ENCODE data around the gene OSBPL5. TPM values are rescaled to one million over a fixed set of nuclear protein-coding genes. Genes with fewer than 3 reads are reported as not detected.
A peak's percentile ranks its signal among the peaks of the same experiment; 100 is the strongest.

The OSBPL5 gene
- total and polyA plus RNA-seq, 2 donors from 2014 or later, result 8.5 to 63.0 TPM

DNA sequence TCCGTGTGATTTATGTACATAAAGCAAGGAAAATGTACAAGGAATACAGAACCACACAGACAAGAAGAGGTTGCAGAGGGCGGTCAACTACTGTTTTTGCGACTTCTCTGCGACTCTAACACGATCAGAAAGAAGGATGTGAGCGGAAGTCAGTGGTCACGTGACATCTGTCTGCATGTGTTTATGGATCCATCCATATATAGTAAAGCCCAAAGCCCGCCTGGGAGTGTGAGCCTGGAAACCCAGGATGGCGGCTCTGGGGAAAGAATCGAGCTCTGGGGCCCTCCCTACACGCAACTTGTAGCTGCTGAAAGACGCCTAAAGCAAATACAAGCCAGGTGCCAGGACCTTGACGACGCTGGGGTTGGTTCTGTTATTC is 8.8 kb downstream of the OSBPL5 start:
- TF ChIP-seq, protein P1, sequence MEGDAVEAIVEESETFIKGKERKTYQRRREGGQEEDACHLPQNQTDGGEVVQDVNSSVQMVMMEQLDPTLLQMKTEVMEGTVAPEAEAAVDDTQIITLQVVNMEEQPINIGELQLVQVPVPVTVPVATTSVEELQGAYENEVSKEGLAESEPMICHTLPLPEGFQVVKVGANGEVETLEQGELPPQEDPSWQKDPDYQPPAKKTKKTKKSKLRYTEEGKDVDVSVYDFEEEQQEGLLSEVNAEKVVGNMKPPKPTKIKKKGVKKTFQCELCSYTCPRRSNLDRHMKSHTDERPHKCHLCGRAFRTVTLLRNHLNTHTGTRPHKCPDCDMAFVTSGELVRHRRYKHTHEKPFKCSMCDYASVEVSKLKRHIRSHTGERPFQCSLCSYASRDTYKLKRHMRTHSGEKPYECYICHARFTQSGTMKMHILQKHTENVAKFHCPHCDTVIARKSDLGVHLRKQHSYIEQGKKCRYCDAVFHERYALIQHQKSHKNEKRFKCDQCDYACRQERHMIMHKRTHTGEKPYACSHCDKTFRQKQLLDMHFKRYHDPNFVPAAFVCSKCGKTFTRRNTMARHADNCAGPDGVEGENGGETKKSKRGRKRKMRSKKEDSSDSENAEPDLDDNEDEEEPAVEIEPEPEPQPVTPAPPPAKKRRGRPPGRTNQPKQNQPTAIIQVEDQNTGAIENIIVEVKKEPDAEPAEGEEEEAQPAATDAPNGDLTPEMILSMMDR (IDR thresholded peaks at IDR 0.05; ENCODE audit: borderline replicate concordance, extremely low read depth, insufficient read depth), result no peak
- Histone ChIP-seq H3K9ac (ENCODE audit: low read length in 3 of 3) (no peak overlapping the region), H3K27me3 (ENCODE audit: control insufficient read depth, insufficient read depth, low read length) (no peaks in the 10 kb centered on the region), H3K9me3 (ENCODE audit: control insufficient read depth in 2 of 3, insufficient read depth in 1 of 3, low read length in 3 of 3) (no peaks in the 10 kb centered on the region), H3K27ac (ENCODE audit: low read depth in 2 of 2, low read length in 2 of 2) (peak overlapping the region; percentile 32 to 52), H3K36me3 (ENCODE audit: control insufficient read depth in 2 of 3, insufficient read depth in 3 of 3, low read length in 3 of 3) (no peaks in the 10 kb centered on the region), H3K4me1 (ENCODE audit: control insufficient read depth in 2 of 3, insufficient read depth in 2 of 3, low read depth in 1 of 3, low read length in 3 of 3) (peaks cover 0 to 40% (median 38%) of the 10 kb centered on the region in 3 donors), H3K4me3 (ENCODE audit: low read length in 3 of 3) (peak overlapping the region in 2 of 3 donors; percentile 16 to 21)
- DNase-seq (peak in 3 of 5 donors; percentile 52 to 72 (median 64)), FAIRE-seq (no peak)
- intact Hi-C loops (cut with DNase I), result no loop called here

DNA sequence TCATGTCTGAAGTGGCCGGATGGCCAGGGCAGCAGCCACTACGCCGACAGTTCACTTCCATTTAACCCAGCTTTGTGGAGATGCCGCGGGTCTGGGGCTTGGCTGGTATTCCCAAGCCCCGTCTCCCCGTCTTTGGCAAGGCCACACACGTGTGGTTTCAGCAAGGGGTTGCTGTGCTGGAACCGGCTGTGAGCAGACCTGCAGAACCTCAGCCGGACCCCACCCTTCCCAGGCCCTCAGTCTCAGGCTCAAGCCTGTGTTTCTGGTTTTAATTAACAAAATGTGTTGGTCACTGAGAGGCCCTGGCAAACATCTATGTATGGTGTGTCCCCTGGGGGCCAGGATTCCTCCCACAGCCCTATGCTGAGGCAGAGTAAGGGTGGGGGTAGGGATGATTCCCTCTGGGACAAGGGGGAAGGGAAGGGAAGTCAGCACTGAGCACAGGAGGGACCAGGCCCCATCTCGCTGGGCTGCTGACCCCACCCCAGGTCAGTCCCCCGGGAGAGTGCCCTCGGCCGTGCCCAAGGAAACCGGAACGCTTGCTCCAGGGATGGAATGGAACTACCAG is 9.3 kb downstream of the OSBPL5 start:
- no peak for FAIRE-seq
- Histone ChIP-seq H3K9ac (ENCODE audit: low read length in 3 of 3) (no peak overlapping the region), H3K36me3 (ENCODE audit: control insufficient read depth in 2 of 3, insufficient read depth in 3 of 3, low read length in 3 of 3) (no peaks in the 10 kb centered on the region), H3K27ac (ENCODE audit: low read depth in 2 of 2, low read length in 2 of 2) (peak overlapping the region; percentile 32 to 52), H3K4me3 (ENCODE audit: low read length in 3 of 3) (peak overlapping the region in 2 of 3 donors; percentile 16 to 21), H3K9me3 (ENCODE audit: control insufficient read depth in 2 of 3, insufficient read depth in 1 of 3, low read length in 3 of 3) (no peaks in the 10 kb centered on the region), H3K27me3 (ENCODE audit: control insufficient read depth, insufficient read depth, low read length) (no peaks in the 10 kb centered on the region), H3K4me1 (ENCODE audit: control insufficient read depth in 2 of 3, insufficient read depth in 2 of 3, low read depth in 1 of 3, low read length in 3 of 3) (peaks cover 0 to 36% (median 35%) of the 10 kb centered on the region in 3 donors)
- TF ChIP-seq, protein P1 (IDR thresholded peaks at IDR 0.05; ENCODE audit: borderline replicate concordance, extremely low read depth, insufficient read depth), result no peak
- DNase-seq, result peak in 2 of 5 donors; percentile 61 to 67
- intact Hi-C loops (cut with DNase I), result no loop called here

GRCh38 chr11:3155216-3155615 is 9.9 kb downstream of the OSBPL5 start:
- FAIRE-seq, result no peak
- DNase-seq, result peak in 2 of 5 donors; percentile 46 to 59

More at GRCh38 chr11:3155216-3155615, 9.9 kb downstream of the OSBPL5 start:
- Histone ChIP-seq H3K27ac (ENCODE audit: low read depth in 2 of 2, low read length in 2 of 2) (no peak overlapping the region), H3K4me1 (ENCODE audit: control insufficient read depth in 2 of 3, insufficient read depth in 2 of 3, low read depth in 1 of 3, low read length in 3 of 3) (peaks cover 0 to 35% (median 34%) of the 10 kb centered on the region in 3 donors), H3K9ac (ENCODE audit: low read length in 3 of 3) (peak overlapping the region in 1 of 3 donors; percentile 19), H3K4me3 (ENCODE audit: low read length in 3 of 3) (no peak overlapping the region), H3K9me3 (ENCODE audit: control insufficient read depth in 2 of 3, insufficient read depth in 1 of 3, low read length in 3 of 3) (no peaks in the 10 kb centered on the region), H3K27me3 (ENCODE audit: control insufficient read depth, insufficient read depth, low read length) (no peaks in the 10 kb centered on the region), H3K36me3 (ENCODE audit: control insufficient read depth in 2 of 3, insufficient read depth in 3 of 3, low read length in 3 of 3) (no peaks in the 10 kb centered on the region)
- TF ChIP-seq, protein P1 (IDR thresholded peaks at IDR 0.05; ENCODE audit: borderline replicate concordance, extremely low read depth, insufficient read depth), result no peak
- intact Hi-C loops (cut with DNase I), result no loop called here
